HEK293T (cell line): ENCODE results near the gene DCPS.

Experiments used
- CTCF ChIA-PET: fragments of 350-600 bp; formaldehyde crosslinking; extraction: SDS; loops from one replicate; lab custom pipeline; 2021; ENCODE audit warnings: antibody characterized with exemption, inconsistent platforms; lab: Yijun Ruan, JAX
- POLR2A ChIA-PET: fragments of 350-600 bp; formaldehyde crosslinking; extraction: SDS; loops from one replicate; lab custom pipeline; 2020; ENCODE audit warnings: antibody characterized with exemption, inconsistent platforms; lab: Yijun Ruan, JAX
- DNase-seq: peaks from one replicate; pipeline ENCODE4 v3.0.0; 2012; ENCODE audit warnings: mixed read lengths; ENCODE audit errors: extremely low spot score
- ARNT ChIP-seq: fragments of 450-650 bp; IDR thresholded peaks from 2 replicates; pipeline ENCODE4 v1.6.1; 2017; ENCODE audit warnings: mild to moderate bottlenecking
- BHLHE40 ChIP-seq: fragments of 450-650 bp; IDR thresholded peaks from 2 replicates; pipeline ENCODE4 v1.6.1; 2016; ENCODE audit warnings: mild to moderate bottlenecking, moderate library complexity, borderline replicate concordance
- CTBP1 ChIP-seq: fragments of 450-650 bp; IDR thresholded peaks from 2 replicates; pipeline ENCODE4 v1.6.1; 2016; ENCODE audit warnings: borderline replicate concordance
- ELF4 ChIP-seq: fragments of 450-650 bp; IDR thresholded peaks from 2 replicates; pipeline ENCODE4 v1.6.1; 2017; ENCODE audit warnings: antibody characterized with exemption
- FOXA1 ChIP-seq: fragments of 450-650 bp; IDR thresholded peaks from 2 replicates; pipeline ENCODE4 v1.6.1; 2016; ENCODE audit warnings: mild to moderate bottlenecking
- FOXK2 ChIP-seq: fragments of 450-650 bp; IDR thresholded peaks from 2 replicates; pipeline ENCODE4 v1.6.1; 2016; ENCODE audit warnings: mild to moderate bottlenecking
- FOXM1 ChIP-seq: fragments of 450-650 bp; IDR thresholded peaks from 2 replicates; pipeline ENCODE4 v1.6.1; 2017; ENCODE audit warnings: mild to moderate bottlenecking, borderline replicate concordance
- HDGF ChIP-seq: fragments of 450-650 bp; IDR thresholded peaks from 2 replicates; pipeline ENCODE4 v1.6.1; 2017; ENCODE audit warnings: antibody characterized with exemption, borderline replicate concordance
- L3MBTL2 ChIP-seq: fragments of 450-650 bp; conservative IDR thresholded peaks from 2 replicates; pipeline ENCODE4 v1.6.1; 2016; ENCODE audit warnings: mild to moderate bottlenecking
- LEF1 ChIP-seq: fragments of 450-650 bp; IDR thresholded peaks from 2 replicates; pipeline ENCODE4 v1.6.1; 2017; ENCODE audit warnings: mild to moderate bottlenecking, borderline replicate concordance
- NFRKB ChIP-seq: fragments of 450-650 bp; IDR thresholded peaks from 2 replicates; pipeline ENCODE4 v1.6.1; 2016; ENCODE audit warnings: mild to moderate bottlenecking, moderate library complexity
- PKNOX1 ChIP-seq: fragments of 450-650 bp; IDR thresholded peaks from 2 replicates; pipeline ENCODE4 v1.6.1; 2016
- SP1 ChIP-seq: fragments of 450-650 bp; IDR thresholded peaks from 2 replicates; pipeline ENCODE4 v1.6.1; 2017
- SUZ12 ChIP-seq: fragments of 450-650 bp; IDR thresholded peaks from 2 replicates; pipeline ENCODE4 v1.6.1; 2016; ENCODE audit warnings: mild to moderate bottlenecking
- TARDBP ChIP-seq: fragments of 450-650 bp; IDR thresholded peaks from 2 replicates; pipeline ENCODE4 v1.6.1; 2016
- ZNF384 ChIP-seq: fragments of 450-650 bp; IDR thresholded peaks from 2 replicates; pipeline ENCODE4 v1.6.1; 2016

DCPS gene

GRCh38 chr11:126334659-126335462 is 31.0 kb downstream of the DCPS start:
- ChIA-PET CTCF (interaction anchor here (0.6 kb wide), 2 partner anchors 15 to 146 kb away, joined by 3 to 6 read pairs; no protein-coding TSS in a partner anchor), POLR2A (no interaction called here)
- DNase-seq = no peak
- TF ChIP-seq FOXK2 = no peak
- TF ChIP-seq FOXM1 = no peak
- TF ChIP-seq ZNF384 = no peak
- TF ChIP-seq SUZ12 = no peak
- TF ChIP-seq ARNT = no peak
- no peak for TF ChIP-seq BHLHE40
- TF ChIP-seq L3MBTL2 = no peak
- TF ChIP-seq PKNOX1 = no peak
- no peak for TF ChIP-seq HDGF

- no peak for TF ChIP-seq LEF1
- TF ChIP-seq ARNT = no peak
- no peak for TF ChIP-seq NFRKB
- TF ChIP-seq SP1 = no peak
- no peak for TF ChIP-seq PKNOX1
- TF ChIP-seq ELF4 = no peak
- no peak for TF ChIP-seq FOXK2
- no peak for TF ChIP-seq HDGF
- TF ChIP-seq L3MBTL2 = no peak
- no peak for TF ChIP-seq SUZ12
- no peak for TF ChIP-seq FOXA1
- TF ChIP-seq CTBP1 = no peak
- no peak for TF ChIP-seq BHLHE40
- TF ChIP-seq TARDBP = no peak
- no peak for TF ChIP-seq FOXM1
- TF ChIP-seq ZNF384 = no peak
- ChIA-PET POLR2A (no interaction called here), CTCF (interaction anchor here (0.6 kb wide), 2 partner anchors 16 to 146 kb away, joined by 3 to 6 read pairs; no protein-coding TSS in a partner anchor)
- no peak for DNase-seq
Measured at GRCh38 chr11:126335463-126335760, 31.6 kb downstream of the DCPS start.

- DNase-seq = no peak
- TF ChIP-seq NFRKB = no peak
- ChIA-PET CTCF (no interaction called here), POLR2A (no interaction called here)
Measured at GRCh38 chr11:126336138-126336541, 32.3 kb downstream of the DCPS start.

GRCh38 chr11:126336671-126337101 is 32.8 kb downstream of the DCPS start:
- TF ChIP-seq BHLHE40 (no peak), FOXK2 (no peak), FOXM1 (no peak), HDGF (no peak), NFRKB (no peak), PKNOX1 (no peak), SUZ12 (no peak), FOXA1 (no peak)
- ChIA-PET POLR2A (no interaction called here), CTCF (no interaction called here)
- no peak for DNase-seq

- CTCF ChIA-PET = no interaction called here
- POLR2A ChIA-PET = interaction anchor here (1.2 kb wide), 1 partner anchor 19 kb away, joined by 3 read pairs; the partner anchor contains the start of gene ST3GAL4
Measured at GRCh38 chr11:126337126-126337473, 33.2 kb downstream of the DCPS start.

More at GRCh38 chr11:126337126-126337473, 33.2 kb downstream of the DCPS start:
- no peak for DNase-seq
- TF ChIP-seq SP1 = no peak
- TF ChIP-seq TARDBP = no peak
- no peak for TF ChIP-seq FOXM1
- TF ChIP-seq FOXA1 = no peak
- TF ChIP-seq L3MBTL2 = no peak
- no peak for TF ChIP-seq LEF1
- no peak for TF ChIP-seq SUZ12
- TF ChIP-seq PKNOX1 = no peak
- no peak for TF ChIP-seq ELF4
- TF ChIP-seq ZNF384 = no peak
- TF ChIP-seq ARNT = no peak
- no peak for TF ChIP-seq CTBP1
